ENCODE measurements around the gene CAPZB.
"Not testable (repeated sequence)": the region's sequence is repeated elsewhere in the genome, so short reads cannot be mapped to it uniquely, and the experiment has no call there.

Gene CAPZB

DNA sequence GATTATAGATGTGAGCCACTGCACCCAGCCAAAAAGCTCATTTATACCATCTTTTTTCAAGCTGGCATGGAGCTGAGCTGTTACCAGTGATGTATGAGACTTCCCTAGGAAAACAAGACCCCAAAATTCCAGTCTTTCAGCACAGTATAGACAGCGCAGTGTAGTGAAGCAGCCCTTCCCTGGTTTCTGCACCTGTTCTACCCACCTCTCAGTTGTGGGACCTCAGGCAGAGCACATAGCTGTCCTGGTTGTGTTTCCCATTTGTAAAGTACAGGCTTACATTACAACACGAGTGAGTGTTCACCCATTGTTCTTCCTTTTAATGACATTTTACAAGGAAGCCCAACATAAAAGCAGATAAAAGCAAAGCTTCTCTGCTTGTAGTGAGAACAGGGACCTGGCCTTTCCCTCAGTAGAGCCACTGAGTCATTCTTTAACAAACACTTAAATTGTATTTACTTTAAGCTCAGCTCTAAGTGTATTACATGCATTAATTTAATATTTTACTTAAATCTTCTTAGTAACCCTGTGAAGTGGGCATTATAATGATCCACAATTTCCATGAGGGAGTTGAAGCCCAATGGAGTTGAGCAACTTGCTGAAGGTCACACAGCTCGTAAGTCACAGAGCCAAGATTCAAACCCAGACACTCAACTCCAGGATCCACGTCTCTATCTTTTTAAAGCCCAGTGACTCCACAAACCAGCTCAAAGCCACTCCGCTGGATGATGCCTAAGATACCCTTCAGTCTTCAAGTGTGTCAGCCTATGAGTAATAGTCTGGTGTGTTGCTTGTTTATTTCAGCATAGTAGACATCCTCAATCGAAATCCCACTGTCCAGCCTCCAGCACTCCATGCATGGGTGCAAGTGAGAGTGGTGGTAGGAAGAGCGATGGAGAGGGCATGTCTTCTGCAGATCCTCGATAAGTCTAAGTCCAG lies 40.5 kb upstream of the CAPZB start:
- DNase-seq (ENCODE audit: low read depth): no peak
- no peak for TF ChIP-seq MYC (IDR thresholded peaks at IDR 0.05; ENCODE audit: low read depth, low read length)
- no peak for TF ChIP-seq MAX (IDR thresholded peaks at IDR 0.05; ENCODE audit: low read depth, low read length)
- TF ChIP-seq POLR2A (IDR thresholded peaks at IDR 0.05; ENCODE audit: extremely low read depth, insufficient read length): no peak
- H3K4me3 ChIP-seq (ENCODE audit: low read depth, low read length): no peak overlapping the region

- no peak for DNase-seq (ENCODE audit: low read depth)
- H3K4me3 ChIP-seq (ENCODE audit: low read depth, low read length): no peak overlapping the region
- no peak for TF ChIP-seq POLR2A (IDR thresholded peaks at IDR 0.05; ENCODE audit: extremely low read depth, insufficient read length)
These were observed 39.5 kb upstream of the CAPZB start for GRCh38 chr1:19524791-19525190.

DNA sequence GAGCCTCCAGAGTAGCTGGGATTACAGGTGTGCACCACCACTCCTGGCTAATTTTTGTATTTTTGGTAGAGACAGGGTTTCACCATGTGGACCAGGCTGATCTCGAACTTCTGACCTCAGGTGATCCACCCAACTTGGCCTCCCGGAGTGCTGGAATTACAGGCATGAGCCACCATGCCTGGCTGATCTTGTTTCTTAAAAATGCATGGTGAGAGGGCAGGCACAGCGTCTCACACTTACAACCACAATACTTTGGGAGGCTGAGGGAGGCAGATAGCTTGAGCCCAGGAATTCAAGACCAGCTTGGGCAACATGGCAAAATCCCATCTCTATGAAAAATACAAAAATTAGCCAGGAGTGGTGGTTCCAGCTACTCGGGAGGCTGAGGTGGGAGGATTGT lies 37.2 kb upstream of the CAPZB start:
- DNase-seq (ENCODE audit: low read depth); H3K4me3 ChIP-seq (ENCODE audit: low read depth, low read length): not testable (repeated sequence)

DNA sequence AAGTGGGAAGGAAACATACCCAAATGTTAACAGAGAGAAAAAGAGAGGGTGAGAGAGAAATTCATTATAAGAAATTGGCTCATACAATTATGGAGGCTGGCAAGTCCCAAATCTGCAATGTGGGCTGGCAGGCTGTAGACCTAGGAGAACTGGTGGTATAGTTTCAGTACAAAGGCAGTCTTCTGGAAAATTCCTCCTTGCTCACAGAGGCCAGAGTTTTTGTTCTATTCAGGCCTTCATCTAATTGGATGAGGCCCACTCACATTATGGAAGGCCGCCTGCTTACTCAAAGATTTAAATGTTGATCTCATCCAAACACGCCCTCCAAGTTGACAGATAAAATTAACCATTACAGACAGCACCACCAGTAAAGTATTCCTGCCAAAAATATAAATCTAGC lies 36.1 kb upstream of the CAPZB start:
- DNase-seq (ENCODE audit: low read depth): no peak
- no peak for TF ChIP-seq POLR2A (IDR thresholded peaks at IDR 0.05; ENCODE audit: extremely low read depth, insufficient read length)
- TF ChIP-seq MAX (IDR thresholded peaks at IDR 0.05; ENCODE audit: low read depth, low read length): no peak
- TF ChIP-seq, protein P1, sequence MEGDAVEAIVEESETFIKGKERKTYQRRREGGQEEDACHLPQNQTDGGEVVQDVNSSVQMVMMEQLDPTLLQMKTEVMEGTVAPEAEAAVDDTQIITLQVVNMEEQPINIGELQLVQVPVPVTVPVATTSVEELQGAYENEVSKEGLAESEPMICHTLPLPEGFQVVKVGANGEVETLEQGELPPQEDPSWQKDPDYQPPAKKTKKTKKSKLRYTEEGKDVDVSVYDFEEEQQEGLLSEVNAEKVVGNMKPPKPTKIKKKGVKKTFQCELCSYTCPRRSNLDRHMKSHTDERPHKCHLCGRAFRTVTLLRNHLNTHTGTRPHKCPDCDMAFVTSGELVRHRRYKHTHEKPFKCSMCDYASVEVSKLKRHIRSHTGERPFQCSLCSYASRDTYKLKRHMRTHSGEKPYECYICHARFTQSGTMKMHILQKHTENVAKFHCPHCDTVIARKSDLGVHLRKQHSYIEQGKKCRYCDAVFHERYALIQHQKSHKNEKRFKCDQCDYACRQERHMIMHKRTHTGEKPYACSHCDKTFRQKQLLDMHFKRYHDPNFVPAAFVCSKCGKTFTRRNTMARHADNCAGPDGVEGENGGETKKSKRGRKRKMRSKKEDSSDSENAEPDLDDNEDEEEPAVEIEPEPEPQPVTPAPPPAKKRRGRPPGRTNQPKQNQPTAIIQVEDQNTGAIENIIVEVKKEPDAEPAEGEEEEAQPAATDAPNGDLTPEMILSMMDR (IDR thresholded peaks at IDR 0.05; ENCODE audit: low read depth, low read length): no peak
- TF ChIP-seq MYC (IDR thresholded peaks at IDR 0.05; ENCODE audit: low read depth, low read length): no peak
- H3K4me3 ChIP-seq (ENCODE audit: low read depth, low read length): no peak overlapping the region

DNA sequence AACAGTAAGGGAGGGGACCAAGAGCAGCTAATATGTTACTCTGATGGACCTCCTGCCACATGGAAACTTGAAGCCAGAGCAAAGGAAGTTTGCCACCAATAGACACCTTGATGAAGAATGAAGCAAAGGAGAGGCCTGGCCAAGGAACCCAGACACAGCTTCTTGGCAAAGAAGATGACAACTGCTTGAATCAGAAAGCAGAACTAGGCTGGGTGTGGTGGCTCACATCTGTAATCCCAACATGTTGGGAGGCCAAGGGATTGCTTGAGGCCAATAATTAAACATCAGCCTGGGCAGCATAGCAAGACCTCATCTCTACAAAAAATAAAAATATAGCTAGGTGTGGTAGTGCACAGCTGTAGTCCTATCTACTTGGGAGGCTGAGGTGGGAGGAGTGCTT lies 31.7 kb upstream of the CAPZB start:
- no peak overlapping the region for H3K4me3 ChIP-seq (ENCODE audit: low read depth, low read length)
- TF ChIP-seq MYC (IDR thresholded peaks at IDR 0.05; ENCODE audit: low read depth, low read length) (no peak), POLR2A (IDR thresholded peaks at IDR 0.05; ENCODE audit: extremely low read depth, insufficient read length) (no peak), MAX (IDR thresholded peaks at IDR 0.05; ENCODE audit: low read depth, low read length) (no peak)
- TF ChIP-seq, protein P1 (IDR thresholded peaks at IDR 0.05; ENCODE audit: low read depth, low read length): no peak
- no peak for DNase-seq (ENCODE audit: low read depth)

DNA sequence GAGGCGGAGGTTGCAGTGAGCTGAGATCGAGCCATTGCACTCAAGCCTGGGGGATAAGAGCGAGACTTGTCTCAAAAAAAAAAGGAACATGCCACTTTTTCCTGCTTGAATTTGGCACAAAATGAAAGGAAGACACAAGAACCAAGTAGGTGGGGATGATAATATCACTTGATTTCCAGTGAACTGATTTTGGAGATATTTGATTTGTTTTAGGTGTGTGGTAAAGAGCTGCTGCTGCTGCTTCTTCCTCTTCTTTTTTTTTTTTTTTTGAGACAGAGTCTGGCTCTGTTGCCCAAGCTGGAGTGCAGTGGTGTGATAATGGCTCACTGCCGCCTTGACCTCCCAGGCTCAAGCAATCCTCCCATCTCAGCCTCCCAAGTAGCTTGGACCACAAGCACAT lies 29.9 kb upstream of the CAPZB start:
- no peak for DNase-seq (ENCODE audit: low read depth)
- TF ChIP-seq POLR2A (IDR thresholded peaks at IDR 0.05; ENCODE audit: extremely low read depth, insufficient read length) (no peak), MYC (IDR thresholded peaks at IDR 0.05; ENCODE audit: low read depth, low read length) (no peak), MAX (IDR thresholded peaks at IDR 0.05; ENCODE audit: low read depth, low read length) (no peak)
- TF ChIP-seq, protein P1 (IDR thresholded peaks at IDR 0.05; ENCODE audit: low read depth, low read length): no peak
- no peak overlapping the region for H3K4me3 ChIP-seq (ENCODE audit: low read depth, low read length)

- no peak overlapping the region for H3K4me3 ChIP-seq (ENCODE audit: low read depth, low read length)
- DNase-seq (ENCODE audit: low read depth): no peak
- TF ChIP-seq MAX (IDR thresholded peaks at IDR 0.05; ENCODE audit: low read depth, low read length): no peak
- no peak for TF ChIP-seq MYC (IDR thresholded peaks at IDR 0.05; ENCODE audit: low read depth, low read length)
- no peak for TF ChIP-seq POLR2A (IDR thresholded peaks at IDR 0.05; ENCODE audit: extremely low read depth, insufficient read length)
- TF ChIP-seq, protein P1 (IDR thresholded peaks at IDR 0.05; ENCODE audit: low read depth, low read length): no peak
These were observed 29.1 kb upstream of the CAPZB start for GRCh38 chr1:19514391-19514831.

Measured in NB4 (cell line).